Measurements from ENCODE around the gene PPP2R5B.
A peak's percentile ranks its signal among the peaks of the same experiment; 100 is the strongest.

PPP2R5B gene

GRCh38 chr11:64923944-64924909 is at the start of gene PPP2R5B:
TSS of gene PPP2R5B (plus strand) at chr11:64924689. CDS start at chr11:64925735, 1,046 bp downstream.
- DNase-seq (ENCODE audit: low read depth in 2 of 2): peak; percentile 82 to 85

- no peak for DNase-seq (ENCODE audit: low read depth in 2 of 2)
Observed at GRCh38 chr11:64875369-64876228, 48.9 kb upstream of the PPP2R5B start.

GRCh38 chr11:64876229-64876750 is 48.2 kb upstream of the PPP2R5B start:
- no peak for DNase-seq (ENCODE audit: low read depth in 2 of 2)

GRCh38 chr11:64876835-64877341 is 47.6 kb upstream of the PPP2R5B start:
- DNase-seq (ENCODE audit: low read depth in 2 of 2): no peak

GRCh38 chr11:64877390-64878222 is 46.9 kb upstream of the PPP2R5B start:
- DNase-seq (ENCODE audit: low read depth in 2 of 2): no peak

GRCh38 chr11:64878223-64878493 is 46.3 kb upstream of the PPP2R5B start:
- no peak for DNase-seq (ENCODE audit: low read depth in 2 of 2)

- DNase-seq (ENCODE audit: low read depth in 2 of 2): peak; percentile 99 to 100
Observed at GRCh38 chr11:64878494-64879243, 45.8 kb upstream of the PPP2R5B start, which contains the start of gene EHD1. TSS of gene EHD1 (minus strand) at chr11:64878621. CDS start at chr11:64878464, 157 bp downstream.

- DNase-seq (ENCODE audit: low read depth in 2 of 2): no peak
Observed at GRCh38 chr11:64879244-64879900, 45.1 kb upstream of the PPP2R5B start.

- DNase-seq (ENCODE audit: low read depth in 2 of 2): no peak
Observed at GRCh38 chr11:64880240-64881001, 44.1 kb upstream of the PPP2R5B start.

GRCh38 chr11:64881476-64881875 is 43.0 kb upstream of the PPP2R5B start:
- no peak for DNase-seq (ENCODE audit: low read depth in 2 of 2)

- no peak for DNase-seq (ENCODE audit: low read depth in 2 of 2)
Observed at GRCh38 chr11:64882243-64882642, 42.2 kb upstream of the PPP2R5B start.

GRCh38 chr11:64883575-64883974 is 40.9 kb upstream of the PPP2R5B start:
- DNase-seq (ENCODE audit: low read depth in 2 of 2): no peak

GRCh38 chr11:64884019-64884418 is 40.5 kb upstream of the PPP2R5B start:
- DNase-seq (ENCODE audit: low read depth in 2 of 2): no peak

GRCh38 chr11:64885367-64886286 is 38.9 kb upstream of the PPP2R5B start:
- DNase-seq (ENCODE audit: low read depth in 2 of 2): no peak

- no peak for DNase-seq (ENCODE audit: low read depth in 2 of 2)
Observed at GRCh38 chr11:64887234-64887756, 37.2 kb upstream of the PPP2R5B start.

GRCh38 chr11:64887757-64888405 is 36.6 kb upstream of the PPP2R5B start:
- DNase-seq (ENCODE audit: low read depth in 2 of 2): peak; percentile 81 to 86

GRCh38 chr11:64888406-64888728 is 36.1 kb upstream of the PPP2R5B start:
- DNase-seq (ENCODE audit: low read depth in 2 of 2): no peak

All from stimulated activated CD4-positive, alpha-beta T cell treated with anti-CD3 and anti-CD28 coated beads, Interleukin-1b, Interleukin-23, amount 100 ng/mL, for 4 hours (primary cell).